A549 treated with AZD9567 at 1 μM for 4 hours (cell line): ENCODE data around the gene CSN2. TPM values are rescaled to one million over a fixed set of nuclear protein-coding genes. Genes with fewer than 3 reads are reported as not detected.

ENCODE experiments used
- total RNA-seq: library from RNA; stranded (reverse); fragments of 200-300 nt; extraction: Qiagen RNA extraction; gene quantifications from 5 replicates; pipeline ENCODE4 v1.2.3, GENCODE V29; 2022; ENCODE audit not compliant: insufficient read depth

The CSN2 gene
- total RNA-seq: not detected in 5 replicates

GRCh38 chr4:69965628-69966027, at the start of gene CSN2:
CSN2 (minus strand) TSS chr4:69965728; CDS start chr4:69960995, 4,733 bp downstream.

GRCh38 chr4:69995526-69996016, 30.0 kb upstream of the CSN2 start, which contains the start of gene STATH:
STATH (plus strand) TSS chr4:69995966; CDS start chr4:69998438, 2,472 bp downstream.

GRCh38 chr4:69930768-69931167, 34.8 kb downstream of the CSN2 start, which contains the start of gene CSN1S1:
CSN1S1 (plus strand) TSS chr4:69931068; CDS start chr4:69932556, 1,488 bp downstream.

Other genes starting within 250 kb of the CSN2 start
- 0.01 to 0.04 TPM in 2 of 5 replicates, not detected in the others for gene SULT1B1, start 205.1 kb downstream of the CSN2 start, total RNA-seq
- gene SULT1E1, start 105.6 kb downstream of the CSN2 start, total RNA-seq: not detected in 5 replicates
- gene CSN1S1, start 34.7 kb downstream of the CSN2 start, total RNA-seq: not detected in 5 replicates
- not detected in 5 replicates for gene STATH, start 30.2 kb upstream of the CSN2 start, total RNA-seq
- not detected in 5 replicates for gene HTN3, start 62.7 kb upstream of the CSN2 start, total RNA-seq
- not detected in 5 replicates for gene HTN1, start 84.7 kb upstream of the CSN2 start, total RNA-seq
- gene PRR27, start 188.5 kb upstream of the CSN2 start, total RNA-seq: not detected in 5 replicates
- gene ODAM, start 230.0 kb upstream of the CSN2 start, total RNA-seq: not detected in 5 replicates